WTC11 (cell line): Measurements from ENCODE around the gene SHANK1.
"Not testable (repeated sequence)": the region's sequence is repeated elsewhere in the genome, so short reads cannot be mapped to it uniquely, and the experiment has no call there.

Source experiments
- CREB1 ChIP-seq: sonication (generic); formaldehyde crosslinking; IDR thresholded peaks from 2 replicates; pipeline ENCODE4 v1.8.0; 2023; ENCODE audit warnings: mild to moderate bottlenecking, missing genetic modification reagents
- GABPB1 ChIP-seq: sonication (generic); formaldehyde crosslinking; IDR thresholded peaks from 2 replicates; pipeline ENCODE4 v1.8.1; 2023; ENCODE audit warnings: mild to moderate bottlenecking, missing genetic modification reagents
- JUN ChIP-seq: sonication (generic); formaldehyde crosslinking; IDR thresholded peaks from 2 replicates; pipeline ENCODE4 v1.8.0; 2023; ENCODE audit warnings: mild to moderate bottlenecking, missing genetic modification reagents
- NR2C2 ChIP-seq: sonication (generic); formaldehyde crosslinking; IDR thresholded peaks from 2 replicates; pipeline ENCODE4 v1.8.0; 2022; ENCODE audit warnings: mild to moderate bottlenecking, missing genetic modification reagents
- TF ChIP-seq, protein P1 (sequence below): fragments of 200-600 bp; IDR thresholded peaks from 2 replicates; pipeline ENCODE4 v1.8.0; 2022; ENCODE audit warnings: antibody characterized with exemption
- TF ChIP-seq, protein P2 (sequence below): sonication (generic); formaldehyde crosslinking; IDR thresholded peaks from 2 replicates; pipeline ENCODE4 v1.8.1; 2023; ENCODE audit warnings: mild to moderate bottlenecking, missing genetic modification reagents, moderate library complexity

DNA sequence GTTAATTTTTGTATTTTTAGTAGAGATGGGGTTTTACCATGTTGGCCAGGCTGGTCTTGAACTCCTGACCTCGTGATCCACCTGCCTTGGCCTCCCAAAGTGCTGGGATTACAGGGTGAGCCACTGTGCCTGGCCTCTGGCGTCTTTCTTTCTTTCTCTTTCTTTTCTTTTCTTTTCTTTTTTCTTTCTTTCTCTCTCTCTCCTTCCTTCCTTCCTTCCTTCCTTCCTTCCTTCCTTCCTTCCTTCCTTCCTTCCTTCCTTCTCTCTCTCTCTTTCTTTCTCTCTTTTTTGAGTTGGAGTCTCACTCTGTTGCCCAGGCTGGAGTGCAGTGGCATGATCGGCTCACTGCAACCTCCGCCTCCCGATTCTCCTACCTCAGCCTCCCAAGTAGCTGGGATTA is 100.4 kb downstream of the SHANK1 start:
- TF ChIP-seq, protein P1, sequence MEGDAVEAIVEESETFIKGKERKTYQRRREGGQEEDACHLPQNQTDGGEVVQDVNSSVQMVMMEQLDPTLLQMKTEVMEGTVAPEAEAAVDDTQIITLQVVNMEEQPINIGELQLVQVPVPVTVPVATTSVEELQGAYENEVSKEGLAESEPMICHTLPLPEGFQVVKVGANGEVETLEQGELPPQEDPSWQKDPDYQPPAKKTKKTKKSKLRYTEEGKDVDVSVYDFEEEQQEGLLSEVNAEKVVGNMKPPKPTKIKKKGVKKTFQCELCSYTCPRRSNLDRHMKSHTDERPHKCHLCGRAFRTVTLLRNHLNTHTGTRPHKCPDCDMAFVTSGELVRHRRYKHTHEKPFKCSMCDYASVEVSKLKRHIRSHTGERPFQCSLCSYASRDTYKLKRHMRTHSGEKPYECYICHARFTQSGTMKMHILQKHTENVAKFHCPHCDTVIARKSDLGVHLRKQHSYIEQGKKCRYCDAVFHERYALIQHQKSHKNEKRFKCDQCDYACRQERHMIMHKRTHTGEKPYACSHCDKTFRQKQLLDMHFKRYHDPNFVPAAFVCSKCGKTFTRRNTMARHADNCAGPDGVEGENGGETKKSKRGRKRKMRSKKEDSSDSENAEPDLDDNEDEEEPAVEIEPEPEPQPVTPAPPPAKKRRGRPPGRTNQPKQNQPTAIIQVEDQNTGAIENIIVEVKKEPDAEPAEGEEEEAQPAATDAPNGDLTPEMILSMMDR = not testable (repeated sequence)
- TF ChIP-seq NR2C2 (CRISPR knock-in tag); GABPB1; JUN; CREB1 (CRISPR knock-in tag): not testable (repeated sequence)
- TF ChIP-seq, protein P2, sequence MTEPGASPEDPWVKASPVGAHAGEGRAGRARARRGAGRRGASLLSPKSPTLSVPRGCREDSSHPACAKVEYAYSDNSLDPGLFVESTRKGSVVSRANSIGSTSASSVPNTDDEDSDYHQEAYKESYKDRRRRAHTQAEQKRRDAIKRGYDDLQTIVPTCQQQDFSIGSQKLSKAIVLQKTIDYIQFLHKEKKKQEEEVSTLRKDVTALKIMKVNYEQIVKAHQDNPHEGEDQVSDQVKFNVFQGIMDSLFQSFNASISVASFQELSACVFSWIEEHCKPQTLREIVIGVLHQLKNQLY (CRISPR knock-in tag) = not testable (repeated sequence)
